ENCODE data around the gene RTCA.
"Not testable (repeated sequence)": the region's sequence is repeated elsewhere in the genome, so short reads cannot be mapped to it uniquely, and the experiment has no call there.

DNA sequence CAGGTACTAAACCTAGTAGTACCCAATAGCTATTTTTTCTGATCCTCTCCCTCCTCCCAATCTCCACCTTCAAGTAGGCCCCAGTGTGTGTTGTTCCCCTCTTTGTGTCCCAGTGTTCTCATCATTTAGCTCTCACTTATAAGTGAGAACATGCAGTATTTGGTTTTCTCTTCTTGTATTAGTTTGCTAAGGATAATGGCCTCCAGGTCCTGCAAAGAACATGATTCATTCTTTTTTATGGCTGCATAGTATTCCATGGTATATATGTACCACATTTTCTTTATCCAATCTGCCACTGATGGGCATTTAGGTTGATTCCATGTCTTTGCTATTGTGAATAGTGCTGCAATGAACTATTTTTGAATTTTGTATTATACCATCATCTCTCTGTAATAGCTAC, 31.0 kb downstream of the RTCA start:
- TF ChIP-seq, protein P1, sequence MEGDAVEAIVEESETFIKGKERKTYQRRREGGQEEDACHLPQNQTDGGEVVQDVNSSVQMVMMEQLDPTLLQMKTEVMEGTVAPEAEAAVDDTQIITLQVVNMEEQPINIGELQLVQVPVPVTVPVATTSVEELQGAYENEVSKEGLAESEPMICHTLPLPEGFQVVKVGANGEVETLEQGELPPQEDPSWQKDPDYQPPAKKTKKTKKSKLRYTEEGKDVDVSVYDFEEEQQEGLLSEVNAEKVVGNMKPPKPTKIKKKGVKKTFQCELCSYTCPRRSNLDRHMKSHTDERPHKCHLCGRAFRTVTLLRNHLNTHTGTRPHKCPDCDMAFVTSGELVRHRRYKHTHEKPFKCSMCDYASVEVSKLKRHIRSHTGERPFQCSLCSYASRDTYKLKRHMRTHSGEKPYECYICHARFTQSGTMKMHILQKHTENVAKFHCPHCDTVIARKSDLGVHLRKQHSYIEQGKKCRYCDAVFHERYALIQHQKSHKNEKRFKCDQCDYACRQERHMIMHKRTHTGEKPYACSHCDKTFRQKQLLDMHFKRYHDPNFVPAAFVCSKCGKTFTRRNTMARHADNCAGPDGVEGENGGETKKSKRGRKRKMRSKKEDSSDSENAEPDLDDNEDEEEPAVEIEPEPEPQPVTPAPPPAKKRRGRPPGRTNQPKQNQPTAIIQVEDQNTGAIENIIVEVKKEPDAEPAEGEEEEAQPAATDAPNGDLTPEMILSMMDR (conservative IDR thresholded peaks at IDR 0.05; ENCODE audit: low read depth, low read length): not testable (repeated sequence)
- not testable (repeated sequence) for TF ChIP-seq EZH2phosphoT487 (IDR thresholded peaks at IDR 0.05; ENCODE audit: borderline replicate concordance, low read length); EZH2 (IDR thresholded peaks at IDR 0.05; ENCODE audit: low read length, unreplicated experiment)

Data from PC-3 (cell line).